Fibroblast of peridontal ligament (primary cell): ENCODE data around the gene ANO1.
"Not testable (repeated sequence)": the region's sequence is repeated elsewhere in the genome, so short reads cannot be mapped to it uniquely, and the experiment has no call there.

Source experiments
- DNase-seq: peaks from one replicate; pipeline ENCODE4 v3.0.0-alpha.2; 2010; ENCODE audit errors: extremely low read depth

Gene ANO1

DNA sequence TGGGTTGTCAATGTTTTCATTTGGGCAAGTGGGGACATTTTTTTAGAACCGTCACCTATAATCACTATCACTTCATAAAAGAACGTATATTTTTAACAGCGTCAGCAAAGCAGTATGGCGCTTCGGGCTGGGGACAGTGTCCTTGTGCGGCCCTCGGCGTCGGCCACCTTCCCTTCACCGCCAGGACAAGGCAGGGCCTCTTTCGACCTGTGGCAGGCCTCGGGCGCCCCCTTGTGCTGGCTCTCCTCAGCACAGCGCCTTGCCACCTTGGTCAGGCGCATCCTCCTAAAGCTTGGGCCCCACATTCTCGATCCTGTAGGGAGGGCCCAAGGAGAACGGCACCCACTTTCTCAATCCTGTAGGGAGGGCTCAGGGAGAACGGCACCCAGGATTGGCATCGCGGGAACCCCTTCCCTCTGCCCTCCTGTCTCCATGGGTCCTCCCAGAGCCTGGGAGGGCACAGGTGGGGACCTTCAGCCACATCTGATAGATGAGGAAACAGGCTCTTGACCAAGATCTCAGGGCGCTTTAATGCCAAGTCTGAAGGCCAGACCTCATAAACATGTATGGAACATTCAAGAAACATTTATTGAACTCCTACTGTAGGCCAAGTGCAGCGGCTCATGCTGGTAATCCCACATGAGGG is 113.5 kb downstream of the ANO1 start:
- peak; percentile 42 for DNase-seq

DNA sequence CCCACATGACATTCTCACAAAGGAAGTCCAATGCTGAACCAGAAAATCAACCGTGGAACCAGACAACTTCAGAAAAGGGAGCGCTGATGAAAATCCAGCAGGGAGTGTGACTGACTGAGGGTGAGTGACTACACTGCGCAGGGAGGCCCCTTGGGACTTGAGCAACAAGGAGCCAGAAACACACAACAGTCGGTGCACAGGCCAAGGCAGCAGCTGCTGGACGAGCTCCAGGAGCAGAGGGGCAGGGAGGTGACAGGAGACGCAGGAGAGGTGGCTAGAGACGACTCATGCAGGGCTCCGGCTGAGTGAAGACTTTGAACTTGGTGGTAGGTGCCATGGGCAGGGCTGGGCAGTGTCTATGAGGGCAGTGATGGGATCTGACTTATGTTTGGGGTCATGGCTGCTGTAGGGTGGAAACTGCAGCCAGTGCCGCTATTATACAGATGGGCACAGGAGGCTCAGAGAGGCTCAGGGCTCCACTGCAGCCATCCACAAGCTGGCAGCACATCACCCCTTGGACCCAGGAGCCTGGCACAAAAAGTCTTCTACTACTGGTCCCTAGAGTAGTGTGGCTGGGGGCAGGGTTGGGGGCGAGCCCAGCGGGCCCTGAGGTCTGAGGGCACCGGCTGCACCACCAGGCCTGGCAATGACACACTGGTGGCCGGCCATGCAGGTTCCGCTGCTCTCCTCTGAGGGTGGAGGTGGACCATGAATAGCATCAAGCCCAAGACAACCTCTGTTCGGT is 114.7 kb downstream of the ANO1 start:
- no peak for DNase-seq

DNA sequence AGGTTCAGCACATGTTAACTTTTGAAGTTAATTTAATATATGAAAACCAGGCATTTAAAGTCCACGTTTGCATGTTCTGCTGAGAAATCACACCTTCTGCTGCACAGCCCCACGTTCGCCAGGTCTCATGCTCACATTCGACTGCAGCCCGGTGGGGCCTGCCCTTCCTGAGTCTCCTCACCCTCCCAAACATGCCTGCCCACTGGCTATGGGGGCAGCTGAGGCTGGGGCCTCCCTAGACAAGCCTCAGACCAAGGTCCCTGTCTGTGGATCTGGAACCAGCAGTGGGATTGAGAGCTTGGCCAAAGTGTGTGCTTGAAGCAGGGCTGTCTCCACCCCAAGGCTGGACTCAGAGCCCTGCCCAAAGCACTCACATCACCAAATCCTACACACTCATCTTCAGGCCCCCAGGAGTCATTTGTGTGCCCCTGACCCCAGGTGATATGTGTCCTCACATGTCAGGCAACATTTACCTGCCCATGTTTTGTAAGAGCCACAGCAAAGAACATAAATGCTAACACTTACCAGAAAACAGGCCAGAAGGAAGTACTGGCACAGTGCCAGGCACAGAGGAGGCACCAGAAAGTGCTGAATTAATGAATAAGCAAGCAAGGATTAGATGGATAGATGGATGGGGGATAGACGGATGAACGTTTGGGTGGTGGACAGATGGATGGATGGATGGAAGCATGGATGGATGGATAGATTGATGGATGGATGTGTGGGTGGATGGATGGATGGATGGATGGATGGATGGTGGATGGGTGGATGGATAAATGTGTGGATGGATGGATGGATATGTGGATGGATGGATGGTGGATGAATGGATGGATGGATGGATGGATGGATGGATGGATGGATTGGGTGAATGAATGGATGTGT is 115.5 kb downstream of the ANO1 start:
- no peak for DNase-seq

DNA sequence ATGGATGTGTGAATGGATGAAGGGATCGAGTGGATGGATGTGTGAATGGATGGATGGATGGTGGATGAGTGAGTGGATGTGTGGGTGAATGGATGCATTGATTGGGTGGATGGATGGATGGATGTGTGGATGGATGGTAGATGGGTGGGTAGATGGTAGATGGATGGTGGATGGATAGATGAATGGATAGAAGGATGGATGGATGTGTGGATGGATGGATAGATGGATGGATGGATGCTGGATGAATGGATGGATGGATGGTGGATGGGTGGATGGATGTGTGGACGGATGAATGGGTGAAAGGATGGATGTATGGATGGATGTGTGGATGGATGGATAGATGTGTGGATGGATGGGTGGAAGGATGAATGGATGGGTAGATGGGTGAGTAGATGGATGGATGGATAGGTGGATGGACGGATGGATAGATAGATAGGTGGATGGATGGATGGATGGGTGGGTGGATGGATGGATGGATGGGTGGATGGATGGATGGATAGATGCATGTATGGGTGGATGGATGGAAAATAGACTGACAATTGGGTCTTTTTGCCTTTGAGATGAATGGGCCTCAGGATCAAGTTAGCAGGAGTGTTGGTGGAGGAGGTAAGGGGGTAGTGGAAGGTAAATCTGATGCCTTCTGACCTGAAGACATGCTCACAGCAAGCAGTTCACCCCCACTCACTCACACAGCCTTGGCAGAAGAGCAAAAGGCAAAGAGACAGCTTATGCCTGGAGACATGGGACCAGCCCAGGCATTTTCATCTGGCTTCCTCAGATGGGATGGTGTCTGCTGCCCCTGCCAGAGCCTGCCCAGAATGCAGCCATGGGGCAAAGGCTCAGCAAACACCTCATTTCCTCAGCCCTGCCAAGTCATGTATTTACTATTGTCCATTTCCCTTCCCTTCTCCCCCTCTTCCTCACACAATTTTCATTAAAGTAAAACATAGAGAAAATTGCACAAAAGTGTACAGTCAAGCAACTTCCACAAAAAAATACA is 117.0 kb downstream of the ANO1 start:
- DNase-seq = no peak

DNA sequence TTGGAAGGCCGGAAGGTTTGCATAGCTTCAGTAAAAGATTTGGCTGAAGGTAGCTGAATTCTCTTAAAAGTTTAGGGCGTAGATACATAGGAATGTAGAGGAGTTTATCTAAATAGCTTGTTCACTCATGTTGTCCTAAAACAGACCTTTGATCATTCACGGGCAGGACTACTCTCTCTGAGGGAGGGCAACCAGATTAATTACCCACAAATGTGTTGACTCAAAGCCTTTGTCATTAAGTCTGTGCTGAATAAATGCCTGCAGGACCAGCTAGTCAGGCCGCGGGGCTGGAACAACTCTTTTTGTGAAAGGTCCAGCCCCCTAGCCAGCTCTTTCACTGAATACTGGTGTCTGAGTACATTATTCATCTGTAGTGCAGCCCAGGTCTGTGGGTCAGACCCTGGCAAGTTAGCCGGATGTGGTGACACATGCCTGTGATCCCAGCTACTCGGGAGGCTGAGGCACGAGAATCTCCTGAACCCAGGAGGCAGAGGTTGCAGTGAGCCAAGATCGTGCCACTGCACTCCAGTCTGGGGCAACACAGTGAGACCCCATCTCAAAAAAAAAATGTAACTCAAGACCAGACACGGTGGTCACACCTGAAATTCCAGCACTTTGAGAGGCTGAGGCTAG is 122.2 kb downstream of the ANO1 start:
- DNase-seq = no peak

DNA sequence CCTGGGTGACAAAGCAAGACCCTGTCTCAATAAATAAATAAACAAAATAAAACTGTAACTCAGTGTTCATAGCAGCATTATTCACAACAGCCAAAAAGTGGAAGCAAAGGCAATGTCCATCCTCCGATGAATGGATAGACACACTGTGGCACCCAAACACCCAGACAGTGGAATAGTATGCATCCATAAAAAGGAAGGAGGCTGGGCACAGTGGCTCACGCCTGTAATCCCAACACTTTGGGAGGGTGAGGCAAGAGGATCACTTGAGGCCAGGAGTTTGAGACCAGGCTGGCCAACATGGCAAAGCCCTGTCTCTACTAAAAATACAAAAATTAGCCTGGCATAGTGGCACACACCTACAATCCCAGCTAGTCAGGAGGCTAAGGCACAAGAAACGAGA is 122.9 kb downstream of the ANO1 start:
- not testable (repeated sequence) for DNase-seq

DNA sequence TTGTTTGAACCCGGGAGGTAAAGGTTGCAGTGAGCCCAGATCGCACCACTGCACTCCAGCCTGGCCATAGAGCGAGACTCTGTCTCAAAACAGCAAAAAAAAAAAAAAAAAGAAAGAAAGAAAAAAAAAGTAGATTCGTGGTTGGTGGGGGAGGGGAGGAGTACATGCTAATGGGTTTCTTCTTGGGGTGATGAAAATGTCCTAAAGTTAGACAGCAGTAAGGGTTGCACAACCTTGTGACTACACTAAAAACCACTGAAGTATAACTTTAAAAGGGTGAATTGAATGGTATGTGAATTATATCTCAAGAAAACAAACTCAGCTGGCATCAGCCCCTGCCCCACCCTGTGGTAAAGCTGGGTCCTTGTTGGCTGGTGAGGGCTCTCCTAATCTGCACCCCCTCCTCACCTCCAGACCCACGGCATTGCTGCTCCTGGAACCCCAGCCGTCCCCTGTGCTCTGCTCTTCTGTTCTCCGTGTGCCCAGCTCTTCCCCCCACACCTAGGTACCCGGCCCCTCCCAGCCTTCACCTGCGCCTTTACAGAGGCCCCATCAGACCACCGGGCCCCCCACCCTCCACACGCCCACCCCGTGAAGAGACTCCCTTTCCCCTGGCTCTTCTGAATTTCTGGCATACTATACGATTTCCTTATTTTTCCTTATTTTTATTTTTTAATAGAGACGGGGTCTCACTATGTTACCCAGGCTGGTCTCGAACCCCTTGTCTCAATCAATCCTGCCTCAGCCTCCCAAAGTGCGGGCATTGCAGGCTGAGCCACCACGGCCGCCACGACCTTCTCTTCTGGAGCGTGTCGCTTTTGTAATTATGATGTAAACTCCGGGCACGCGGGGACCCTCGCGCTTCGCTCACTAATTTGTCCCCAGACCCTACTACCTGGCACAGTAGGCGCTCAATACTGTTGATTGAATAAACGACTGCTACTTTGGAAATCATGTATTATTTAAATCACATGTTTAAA is 124.1 kb downstream of the ANO1 start:
- DNase-seq = peak; percentile 28

DNA sequence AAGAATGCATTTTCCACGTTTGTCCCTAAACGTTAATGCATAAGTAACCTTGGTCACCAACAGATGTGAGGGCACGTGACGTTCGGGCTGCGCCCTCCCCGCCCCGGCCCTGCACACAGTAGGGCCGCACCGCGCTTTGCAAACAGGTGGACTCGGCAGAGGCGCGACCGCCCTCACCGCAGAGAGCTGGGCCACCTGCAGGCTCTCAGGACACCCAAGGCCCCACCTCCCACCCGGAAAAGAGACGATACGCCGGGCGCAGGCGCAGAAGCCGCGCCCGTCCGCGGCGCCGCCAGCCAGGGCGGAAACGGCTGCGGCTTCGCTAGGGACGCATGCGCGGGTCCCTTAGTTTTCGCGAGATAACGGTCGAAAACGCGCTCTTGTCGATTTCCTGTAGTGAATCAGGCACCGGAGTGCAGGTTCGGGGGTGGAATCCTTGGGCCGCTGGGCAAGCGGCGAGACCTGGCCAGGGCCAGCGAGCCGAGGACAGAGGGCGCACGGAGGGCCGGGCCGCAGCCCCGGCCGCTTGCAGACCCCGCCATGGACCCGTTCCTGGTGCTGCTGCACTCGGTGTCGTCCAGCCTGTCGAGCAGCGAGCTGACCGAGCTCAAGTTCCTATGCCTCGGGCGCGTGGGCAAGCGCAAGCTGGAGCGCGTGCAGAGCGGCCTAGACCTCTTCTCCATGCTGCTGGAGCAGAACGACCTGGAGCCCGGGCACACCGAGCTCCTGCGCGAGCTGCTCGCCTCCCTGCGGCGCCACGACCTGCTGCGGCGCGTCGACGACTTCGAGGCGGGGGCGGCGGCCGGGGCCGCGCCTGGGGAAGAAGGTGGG is 125.0 kb downstream of the ANO1 start, which contains the start of gene FADD:
Gene FADD (plus strand): TSS at position 377 of the 831 bp plus-strand sequence. CDS start 164 bp downstream, at position 541.
- peak; percentile 90 for DNase-seq

DNA sequence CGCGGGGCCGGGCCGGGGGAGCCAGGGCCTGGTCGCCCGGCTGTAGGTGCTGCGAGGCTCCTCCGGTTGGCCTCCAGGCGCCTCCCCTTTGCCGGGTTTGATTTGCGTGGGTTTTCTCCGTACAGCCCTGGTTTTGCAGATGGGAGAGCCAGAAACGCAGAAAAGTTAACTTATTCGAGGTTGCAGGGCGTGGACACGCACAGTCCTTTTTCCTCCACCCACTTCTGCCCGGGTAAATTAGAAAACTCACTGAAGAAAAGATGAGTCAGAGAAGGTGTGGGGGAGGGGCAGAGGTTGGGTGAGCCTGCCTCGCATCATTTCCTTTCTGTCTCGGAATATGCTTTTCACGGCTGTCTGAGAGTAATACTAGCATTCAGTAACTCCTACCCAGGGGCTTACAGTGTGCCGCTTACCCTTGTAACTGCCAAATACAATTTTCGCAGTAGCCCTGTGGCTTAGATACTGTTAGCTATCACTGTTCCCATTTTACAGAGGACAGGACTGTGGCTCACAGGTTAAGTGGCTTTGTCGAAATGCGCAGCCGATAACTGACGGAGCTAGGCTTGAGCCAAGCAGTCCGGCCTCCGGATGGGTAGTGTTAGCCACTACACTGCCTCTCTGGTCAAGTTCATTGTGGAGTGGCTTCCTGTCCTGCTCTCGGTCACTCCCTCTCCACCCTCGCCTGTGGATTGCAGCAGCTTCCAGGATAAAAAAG is 125.8 kb downstream of the ANO1 start:
- peak; percentile 76 for DNase-seq

DNA sequence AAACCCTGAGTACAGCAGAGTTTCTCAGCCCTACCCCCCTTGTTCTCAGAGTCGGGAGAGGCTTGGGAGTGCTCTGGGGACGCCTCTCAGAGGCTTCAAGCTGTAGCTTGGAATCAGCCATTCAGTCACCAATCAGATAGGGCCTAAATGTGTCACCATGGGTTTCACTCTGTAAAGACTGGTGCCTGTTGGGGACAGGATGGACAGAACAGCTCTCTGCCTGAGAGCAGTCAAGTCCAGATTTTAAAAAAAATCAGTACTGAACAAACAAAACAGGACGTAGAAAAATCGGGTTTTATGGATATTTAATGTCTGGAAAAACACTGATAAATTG is 126.3 kb downstream of the ANO1 start:
- DNase-seq = no peak

DNA sequence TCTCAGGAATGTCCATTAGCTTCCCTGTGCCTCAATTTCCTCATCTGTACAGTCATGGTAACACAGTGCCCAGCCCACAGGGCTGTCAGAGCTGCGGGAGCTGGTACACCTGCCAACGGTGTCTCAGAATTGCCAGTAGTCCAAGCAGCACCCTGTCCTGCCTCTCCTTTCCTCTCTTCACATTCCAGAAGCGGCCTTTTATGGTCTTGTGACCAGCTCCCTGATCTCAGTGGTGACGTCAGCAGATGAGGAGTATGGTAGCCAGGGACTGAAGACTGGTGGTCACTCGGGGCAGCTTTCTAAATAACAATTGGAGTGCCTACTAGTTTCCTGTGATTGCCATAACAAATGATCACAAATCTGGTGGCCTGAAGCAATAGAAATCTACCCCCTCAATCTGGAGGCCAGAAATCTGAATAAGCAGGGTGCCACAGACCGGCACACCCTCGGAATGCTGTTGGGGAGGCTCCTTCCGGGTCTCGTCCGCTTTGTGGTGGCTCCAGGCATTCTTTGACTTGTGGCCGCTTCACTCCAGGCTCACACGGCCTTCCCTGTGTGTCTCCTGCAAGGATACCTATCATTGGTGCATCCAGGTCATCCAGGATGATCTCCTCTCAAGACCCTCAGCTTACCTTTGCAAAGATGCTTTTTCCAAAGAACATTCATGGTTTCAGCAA is 127.1 kb downstream of the ANO1 start:
- DNase-seq = no peak

DNA sequence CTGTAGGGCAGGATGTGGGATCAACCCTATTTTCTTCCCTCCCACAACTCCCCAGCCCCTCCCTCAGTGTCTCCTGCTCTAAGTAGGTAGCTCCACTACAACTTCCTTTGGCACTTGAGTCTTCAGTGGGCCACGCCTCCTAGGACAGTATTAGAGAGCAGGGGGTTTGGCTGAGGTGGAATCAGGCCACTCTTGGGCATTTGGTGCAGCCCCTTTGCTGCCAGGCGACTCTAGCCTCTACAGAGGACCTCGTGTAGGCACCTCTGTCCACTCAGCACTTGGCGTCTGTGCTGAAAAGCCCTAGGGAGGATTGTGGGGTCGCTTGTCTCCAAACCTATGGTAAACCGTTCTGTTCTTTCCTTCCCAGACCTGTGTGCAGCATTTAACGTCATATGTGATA is 127.6 kb downstream of the ANO1 start:
- no peak for DNase-seq

DNA sequence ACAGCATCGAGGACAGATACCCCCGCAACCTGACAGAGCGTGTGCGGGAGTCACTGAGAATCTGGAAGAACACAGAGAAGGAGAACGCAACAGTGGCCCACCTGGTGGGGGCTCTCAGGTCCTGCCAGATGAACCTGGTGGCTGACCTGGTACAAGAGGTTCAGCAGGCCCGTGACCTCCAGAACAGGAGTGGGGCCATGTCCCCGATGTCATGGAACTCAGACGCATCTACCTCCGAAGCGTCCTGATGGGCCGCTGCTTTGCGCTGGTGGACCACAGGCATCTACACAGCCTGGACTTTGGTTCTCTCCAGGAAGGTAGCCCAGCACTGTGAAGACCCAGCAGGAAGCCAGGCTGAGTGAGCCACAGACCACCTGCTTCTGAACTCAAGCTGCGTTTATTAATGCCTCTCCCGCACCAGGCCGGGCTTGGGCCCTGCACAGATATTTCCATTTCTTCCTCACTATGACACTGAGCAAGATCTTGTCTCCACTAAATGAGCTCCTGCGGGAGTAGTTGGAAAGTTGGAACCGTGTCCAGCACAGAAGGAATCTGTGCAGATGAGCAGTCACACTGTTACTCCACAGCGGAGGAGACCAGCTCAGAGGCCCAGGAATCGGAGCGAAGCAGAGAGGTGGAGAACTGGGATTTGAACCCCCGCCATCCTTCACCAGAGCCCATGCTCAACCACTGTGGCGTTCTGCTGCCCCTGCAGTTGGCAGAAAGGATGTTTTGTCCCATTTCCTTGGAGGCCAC is 128.3 kb downstream of the ANO1 start:
- DNase-seq = no peak

DNA sequence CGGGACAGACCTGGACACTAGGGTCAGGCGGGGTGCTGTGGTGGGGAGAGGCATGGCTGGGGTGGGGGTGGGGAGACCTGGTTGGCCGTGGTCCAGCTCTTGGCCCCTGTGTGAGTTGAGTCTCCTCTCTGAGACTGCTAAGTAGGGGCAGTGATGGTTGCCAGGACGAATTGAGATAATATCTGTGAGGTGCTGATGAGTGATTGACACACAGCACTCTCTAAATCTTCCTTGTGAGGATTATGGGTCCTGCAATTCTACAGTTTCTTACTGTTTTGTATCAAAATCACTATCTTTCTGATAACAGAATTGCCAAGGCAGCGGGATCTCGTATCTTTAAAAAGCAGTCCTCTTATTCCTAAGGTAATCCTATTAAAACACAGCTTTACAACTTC is 128.9 kb downstream of the ANO1 start:
- no peak for DNase-seq

DNA sequence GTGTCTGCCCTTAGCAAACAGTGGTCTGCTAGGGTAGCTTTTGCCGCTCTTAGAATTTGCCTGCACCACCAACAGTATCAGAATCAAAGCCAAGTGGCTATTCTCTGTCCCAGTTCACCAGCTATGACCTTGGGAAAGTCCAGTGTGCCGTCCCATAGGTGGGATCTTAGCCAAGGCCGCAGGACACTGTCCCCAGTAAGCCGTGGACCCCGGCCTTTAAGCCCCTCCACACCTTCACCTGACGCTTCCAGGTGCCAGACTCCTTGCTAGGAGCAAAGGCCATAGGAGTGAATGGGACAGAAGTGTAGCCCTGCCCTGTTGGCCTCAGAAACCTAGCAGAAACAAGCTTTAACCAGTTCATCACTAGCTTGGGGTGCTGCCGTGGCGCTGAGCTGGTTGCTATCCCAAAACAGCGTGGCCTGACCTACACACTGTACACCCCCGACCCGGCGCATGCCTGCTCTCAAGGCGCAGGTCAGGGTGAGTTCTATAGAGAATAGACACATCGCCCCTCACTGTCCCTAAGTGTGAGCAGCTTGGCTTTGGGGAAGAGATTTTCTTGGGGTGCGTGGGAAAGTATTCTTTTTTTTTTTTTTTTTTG is 129.5 kb downstream of the ANO1 start:
- DNase-seq = no peak

DNA sequence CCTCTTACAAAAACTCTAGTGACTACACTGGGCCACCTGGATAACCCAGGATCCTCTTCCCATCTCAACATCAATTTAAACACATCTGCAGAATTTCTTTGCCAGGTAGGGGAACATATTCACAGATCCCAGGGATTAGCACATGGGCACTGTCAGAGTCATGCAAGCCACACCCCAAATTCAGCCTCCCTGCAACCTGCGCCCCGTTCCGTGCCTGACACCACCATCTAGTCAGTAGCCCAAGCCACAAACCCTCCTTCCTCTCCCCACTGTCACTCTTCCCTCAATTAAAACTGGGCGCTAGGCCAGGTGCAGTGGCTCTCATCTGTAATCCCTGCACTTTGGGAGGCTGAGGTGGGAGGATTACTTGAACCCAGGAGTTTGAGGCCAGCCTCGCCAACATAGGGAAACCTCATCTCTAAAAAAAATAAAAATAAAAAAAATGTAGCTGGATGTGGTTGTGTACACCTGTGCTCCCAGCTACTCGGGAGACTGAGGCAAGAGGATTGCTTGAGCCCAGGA is 131.3 kb downstream of the ANO1 start:
- no peak for DNase-seq
